Keratinocyte (primary cell): Measurements from ENCODE around the gene TRIML1.

ENCODE experiments used
- CTCF ChIP-seq, 3 experiments: IDR thresholded peaks in 1 of 3; conservative IDR thresholded peaks in 1 of 3; optimal IDR thresholded peaks in 1 of 3; 2 replicates in 2 of 3; 3 replicates in 1 of 3; pipeline versions ENCODE3 to v1.5.1; 2011; ENCODE audit warnings: low read length in 3 of 3, mild to moderate bottlenecking in 3 of 3, moderate library complexity in 2 of 3, control low read depth in 1 of 3, inconsistent platforms in 1 of 3; ENCODE audit not compliant: insufficient read depth in 2 of 3; ENCODE audit errors: extremely low read depth in 1 of 3
- EZH2 ChIP-seq: IDR thresholded peaks from one replicate; pipeline ENCODE4 v1.6.1; 2012; ENCODE audit warnings: inconsistent platforms, mild to moderate bottlenecking, low read length, moderate library complexity

GRCh38 chr4:188127214-188127874 is 11.9 kb upstream of the TRIML1 start:
- TF ChIP-seq CTCF (optimal IDR thresholded peaks at IDR 0.05 in 1 of 3, IDR thresholded peaks at IDR 0.05 in 1 of 3, conservative IDR thresholded peaks at IDR 0.05 in 1 of 3; ENCODE audit: extremely low read depth in 1 of 3, insufficient read depth in 2 of 3, low read length in 3 of 3) (no peak), EZH2 (no peak)
